IPS-18c (cell line): ENCODE measurements around the gene MRAP.

ENCODE experiments used
- H3K4me3 ChIP-seq: 2 replicates; pipeline ENCODE4 v1.7.0; 2013; ENCODE audit warnings: low read depth, mild to moderate bottlenecking, low read length, moderate library complexity; ENCODE audit not compliant: insufficient read depth
- H3K9me3 ChIP-seq: one replicate; pipeline ENCODE4 v1.6.1; 2013; ENCODE audit warnings: mild to moderate bottlenecking, low read length, moderate library complexity; ENCODE audit not compliant: control insufficient read depth, insufficient read depth

The MRAP gene

DNA sequence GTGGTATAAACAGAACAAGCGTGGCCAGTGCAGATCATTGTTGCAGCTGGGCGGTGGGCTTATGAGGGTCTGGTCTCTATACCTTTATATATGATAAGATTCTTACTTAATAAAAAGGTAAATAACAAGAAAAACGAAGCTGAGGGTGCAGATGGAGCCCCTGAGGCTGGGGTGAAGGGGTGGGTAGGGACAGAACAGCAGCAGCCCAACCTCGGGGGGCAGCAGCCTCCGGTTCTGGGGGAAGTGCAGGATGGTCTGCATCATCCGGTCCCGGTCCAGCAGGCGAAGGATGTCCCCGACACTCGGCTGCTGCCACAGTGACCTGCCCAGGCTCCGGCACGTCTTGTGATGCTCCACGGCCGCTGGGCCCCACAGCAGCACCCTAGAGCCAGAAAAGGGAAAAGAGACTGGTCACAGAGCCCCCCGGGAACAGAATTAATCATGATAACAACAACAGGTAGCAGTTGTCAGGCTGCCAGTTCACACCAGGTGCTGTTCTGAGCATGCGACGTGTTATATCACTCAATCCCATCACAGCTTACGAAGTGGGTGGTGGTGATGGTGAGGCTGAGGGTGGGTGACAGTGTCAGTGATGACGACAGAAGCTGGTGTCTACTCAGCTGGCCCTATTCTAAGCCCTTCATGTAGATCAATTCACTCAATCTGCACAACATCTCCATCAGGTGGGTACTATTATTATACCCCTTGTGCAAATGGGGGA lies 35.5 kb downstream of the MRAP start:
- Histone ChIP-seq H3K9me3 (no peaks in the 10 kb centered on the region), H3K4me3 (no peak overlapping the region)

DNA sequence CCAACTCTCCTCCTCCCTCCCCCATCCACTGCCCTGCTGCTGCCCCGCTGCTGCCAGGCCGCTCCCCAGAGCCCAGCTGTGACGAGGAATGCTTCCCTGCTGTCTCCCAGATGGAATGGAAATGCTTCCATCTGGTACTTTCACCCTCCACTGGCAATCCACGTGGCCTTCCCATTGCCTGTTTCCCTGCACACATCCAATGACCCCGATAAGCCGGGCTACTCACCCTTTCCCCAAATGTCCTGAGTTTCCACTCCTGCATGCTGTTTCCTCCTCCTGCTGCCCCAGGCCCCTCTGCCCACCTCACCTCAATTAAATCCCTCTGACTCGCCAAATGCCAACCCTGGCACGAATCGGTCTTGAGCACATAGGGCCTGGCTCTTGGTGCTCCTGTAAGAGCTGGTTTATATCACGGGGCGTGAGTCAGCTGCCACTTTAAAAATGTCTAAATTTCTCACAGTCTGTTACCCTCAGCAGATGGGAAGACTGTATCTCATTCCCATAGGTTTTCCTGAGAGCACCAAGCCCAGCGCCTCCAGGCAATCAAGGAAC lies 36.4 kb downstream of the MRAP start:
- Histone ChIP-seq H3K9me3 (no peaks in the 10 kb centered on the region), H3K4me3 (no peak overlapping the region)

DNA sequence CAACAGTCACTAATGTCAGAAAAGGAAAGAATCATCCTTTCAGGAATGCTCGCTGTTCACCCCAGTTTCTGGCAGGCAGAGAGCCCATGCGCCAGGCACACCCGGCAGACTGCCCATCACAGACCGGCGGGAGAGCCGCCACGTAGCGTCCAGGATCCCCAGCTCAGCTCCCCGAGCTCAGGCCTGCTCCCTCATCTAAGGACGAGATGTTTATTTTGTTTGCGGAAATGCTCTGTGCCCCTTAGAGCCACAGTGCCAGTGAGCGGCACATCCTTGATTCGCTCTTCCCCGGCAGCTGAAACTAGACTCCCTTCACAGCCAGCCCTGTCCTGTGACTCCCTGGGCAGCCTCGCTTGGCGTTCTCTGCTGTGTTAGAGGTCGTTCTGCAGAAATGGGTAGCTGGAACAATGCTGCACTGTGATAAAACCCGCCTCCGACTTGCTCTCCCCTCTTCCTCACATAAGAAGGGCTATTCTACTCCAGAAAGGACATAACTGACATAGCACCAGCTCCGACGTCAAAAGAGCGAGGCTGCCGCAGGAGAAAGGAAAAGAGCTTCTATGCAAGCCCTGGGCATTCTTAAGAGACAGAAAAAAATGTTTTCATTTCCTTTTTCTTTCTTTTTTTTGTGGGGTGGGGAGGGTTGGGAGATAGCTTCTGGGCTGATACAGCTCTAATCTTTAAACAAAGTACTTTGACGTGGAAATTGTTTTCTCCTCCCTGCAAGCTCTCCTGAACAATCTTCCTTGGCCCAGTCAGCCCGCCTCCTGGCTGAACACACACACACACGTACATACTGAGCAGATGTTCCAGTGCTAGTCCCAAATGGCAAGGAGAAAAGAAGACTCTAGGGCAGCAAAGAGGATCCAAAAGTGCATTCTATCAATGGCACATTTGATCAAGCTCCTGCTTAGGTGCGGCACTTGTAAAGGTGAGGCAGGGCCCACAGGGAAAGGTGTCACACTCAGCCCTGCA lies 37.2 kb downstream of the MRAP start:
- no peak overlapping the region for H3K4me3 ChIP-seq
- H3K9me3 ChIP-seq, result no peaks in the 10 kb centered on the region

DNA sequence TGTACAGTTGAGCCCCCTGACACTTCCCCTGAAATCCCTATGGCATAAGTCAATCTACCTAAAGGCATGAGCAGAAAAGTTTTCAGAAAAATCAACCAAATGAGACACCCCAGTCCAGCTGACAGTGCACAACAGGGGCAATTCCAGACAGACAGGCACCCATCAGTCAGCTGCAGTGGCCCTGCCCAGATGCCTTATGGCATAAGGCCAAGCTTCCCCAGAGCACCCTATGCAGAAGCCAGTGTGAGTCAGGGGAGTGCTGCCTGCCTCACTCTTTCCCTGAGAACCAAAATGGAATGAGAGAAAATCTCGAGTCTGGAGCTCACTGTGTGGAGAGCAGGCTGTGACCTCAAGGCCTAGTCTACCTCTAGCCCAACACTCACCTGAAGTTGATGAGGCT lies 38.1 kb downstream of the MRAP start:
- Histone ChIP-seq H3K4me3 (no peak overlapping the region), H3K9me3 (no peaks in the 10 kb centered on the region)

GRCh38 chr21:32337206-32337605 lies 38.6 kb downstream of the MRAP start:
- Histone ChIP-seq H3K9me3 (no peaks in the 10 kb centered on the region), H3K4me3 (no peak overlapping the region)

DNA sequence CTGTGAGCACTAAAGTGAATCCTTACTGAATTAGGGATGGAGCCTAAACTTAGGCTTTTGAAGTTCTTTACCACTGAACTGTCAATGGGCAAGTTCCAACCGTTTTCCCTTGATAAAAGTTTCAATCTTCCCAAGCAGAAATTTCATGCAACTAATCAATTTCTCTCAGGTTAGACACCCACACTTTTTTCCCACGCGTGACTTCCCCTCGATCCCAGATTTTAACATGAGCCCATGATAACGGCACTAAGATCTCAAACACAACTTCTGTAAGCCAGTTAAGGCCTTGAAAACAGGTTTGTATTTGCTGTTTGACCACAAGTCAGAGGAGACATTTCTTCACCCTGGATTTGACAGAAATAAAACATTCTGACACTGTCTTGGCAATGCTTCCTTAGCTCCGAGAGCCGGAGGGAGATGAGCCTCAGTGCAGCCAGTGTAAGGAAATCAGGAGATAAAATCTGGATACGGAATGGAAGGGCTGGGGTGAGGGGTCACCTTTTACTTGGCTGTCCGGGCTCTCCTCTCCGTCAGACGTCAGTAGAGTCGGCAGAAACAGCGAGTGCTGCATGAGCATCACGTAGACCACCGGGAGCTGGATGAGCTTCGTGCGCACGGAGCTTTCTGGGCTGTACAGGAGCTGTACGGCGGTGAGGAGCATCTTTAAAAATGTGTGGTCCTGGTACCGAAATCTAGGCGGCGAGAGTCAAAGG lies 39.7 kb downstream of the MRAP start:
- Histone ChIP-seq H3K9me3 (no peaks in the 10 kb centered on the region), H3K4me3 (no peak overlapping the region)

- no peak overlapping the region for H3K4me3 ChIP-seq
- peaks cover 1% of the 10 kb centered on the region for H3K9me3 ChIP-seq
These were observed 42.5 kb downstream of the MRAP start for GRCh38 chr21:32340863-32341848.

- H3K9me3 ChIP-seq, result peaks cover 2% of the 10 kb centered on the region
These were observed 48.3 kb downstream of the MRAP start for GRCh38 chr21:32346951-32347350.

DNA sequence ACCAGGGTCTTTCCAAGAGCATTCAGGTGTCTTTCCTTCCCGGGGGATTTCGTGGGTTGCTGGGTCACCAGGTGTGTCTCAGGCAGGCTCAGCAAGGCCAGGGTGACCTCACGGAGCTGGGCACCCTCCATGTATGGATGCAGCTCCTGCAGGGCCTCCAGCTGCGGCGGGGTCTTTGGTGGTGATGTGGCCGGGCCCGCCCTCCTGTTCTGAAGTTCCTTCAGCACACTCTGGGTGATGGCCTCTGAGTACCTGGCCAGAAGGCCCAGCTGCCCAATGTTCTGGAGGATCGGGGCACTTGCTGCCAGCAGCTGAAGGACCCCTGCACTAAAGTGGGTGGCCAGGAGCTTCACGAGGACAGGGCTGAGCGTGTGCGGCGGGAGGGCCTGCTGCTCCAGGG lies 48.7 kb downstream of the MRAP start:
- Histone ChIP-seq H3K9me3 (peaks cover 2% of the 10 kb centered on the region), H3K4me3 (no peak overlapping the region)

More at GRCh38 chr21:32346951-32347350, 48.3 kb downstream of the MRAP start:
- no peak overlapping the region for H3K4me3 ChIP-seq

DNA sequence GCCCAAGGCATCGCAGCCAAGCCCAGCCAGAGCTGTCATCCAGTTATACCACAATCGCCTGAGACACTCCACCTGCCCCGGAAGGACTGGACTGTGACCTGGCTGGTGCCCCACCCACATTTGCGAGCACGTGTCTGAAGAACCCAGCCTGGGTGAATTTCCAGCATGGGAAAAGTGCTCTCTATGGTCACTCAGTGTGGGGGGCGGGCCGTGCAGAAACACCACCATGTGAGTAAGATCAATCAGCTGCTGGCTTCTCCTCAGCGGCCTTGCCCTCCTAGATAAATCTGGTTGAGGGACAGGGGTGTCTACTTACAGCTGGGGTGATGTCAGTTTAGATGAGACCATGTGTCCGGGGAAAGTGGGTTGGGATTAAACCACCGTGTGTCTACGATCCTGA lies 49.3 kb downstream of the MRAP start:
- Histone ChIP-seq H3K9me3 (peaks cover 2% of the 10 kb centered on the region), H3K4me3 (no peak overlapping the region)

DNA sequence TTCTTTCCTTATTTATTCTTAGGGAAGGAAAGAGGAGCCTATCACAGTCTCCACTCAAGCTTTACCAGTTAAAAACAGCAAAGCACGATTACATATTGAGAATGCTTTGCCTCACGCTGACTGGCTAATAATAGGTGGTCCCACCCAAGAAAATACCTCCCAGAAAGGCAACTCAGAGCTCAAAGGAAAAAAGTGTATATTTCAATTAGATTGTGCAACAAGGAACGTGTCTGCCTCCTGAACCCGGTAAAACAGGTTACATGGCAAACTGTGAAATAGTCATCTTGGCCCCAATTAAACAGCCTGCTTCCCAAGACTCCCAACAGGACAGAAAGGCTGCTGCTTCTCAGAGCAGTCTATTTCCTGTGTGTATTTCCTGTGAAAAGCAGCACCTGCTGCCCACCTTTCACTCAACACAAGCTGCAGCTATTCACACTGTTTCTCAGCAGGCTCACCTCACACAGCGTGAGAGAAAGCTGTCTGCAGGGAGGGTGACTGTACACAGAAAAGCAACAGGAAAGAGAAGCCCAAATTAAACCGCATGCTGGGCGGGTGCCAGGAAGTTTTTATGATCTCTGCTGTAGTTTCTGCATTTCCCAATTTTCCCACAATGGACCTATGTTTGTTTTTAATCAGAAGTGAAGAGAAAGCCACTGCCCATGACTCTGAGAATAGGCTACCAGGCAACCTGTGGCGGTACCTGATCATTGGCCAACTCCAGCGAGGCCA lies 50.1 kb downstream of the MRAP start:
- H3K9me3 ChIP-seq, result peaks cover 2% of the 10 kb centered on the region
- no peak overlapping the region for H3K4me3 ChIP-seq

DNA sequence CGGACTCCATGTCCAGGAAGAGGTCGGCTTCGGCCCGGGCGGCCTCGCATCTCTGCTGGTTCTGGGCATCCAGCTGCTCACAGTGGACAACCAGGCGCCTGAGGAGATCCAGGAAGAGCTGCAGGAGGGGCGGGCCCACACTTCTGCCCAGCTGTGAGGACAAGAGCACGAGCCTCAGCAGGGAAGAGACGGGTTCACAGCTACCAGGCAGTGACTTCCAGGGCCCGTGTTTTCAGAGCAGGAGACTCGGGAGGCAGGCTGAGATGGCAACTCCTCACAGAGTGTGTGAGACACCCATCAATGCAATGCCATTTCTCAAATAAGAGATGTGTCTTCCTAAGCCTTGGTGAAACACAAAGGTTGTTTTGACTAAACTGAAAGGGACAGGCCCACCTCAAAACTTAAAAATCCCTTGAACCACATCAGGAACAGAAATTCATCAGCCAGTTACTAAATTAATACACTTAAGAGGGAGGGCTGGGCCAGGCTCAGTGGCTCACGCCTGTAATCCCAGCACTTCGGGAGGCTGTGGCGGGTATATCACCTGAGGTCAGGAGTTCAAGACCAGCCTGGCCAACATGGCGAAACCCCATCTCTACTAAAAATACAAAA lies 50.8 kb downstream of the MRAP start:
- H3K4me3 ChIP-seq, result no peak overlapping the region
- H3K9me3 ChIP-seq, result peaks cover 2% of the 10 kb centered on the region

GRCh38 chr21:32350211-32350980 lies 51.7 kb downstream of the MRAP start:
- no peak overlapping the region for H3K4me3 ChIP-seq
- H3K9me3 ChIP-seq, result peaks cover 2% of the 10 kb centered on the region

DNA sequence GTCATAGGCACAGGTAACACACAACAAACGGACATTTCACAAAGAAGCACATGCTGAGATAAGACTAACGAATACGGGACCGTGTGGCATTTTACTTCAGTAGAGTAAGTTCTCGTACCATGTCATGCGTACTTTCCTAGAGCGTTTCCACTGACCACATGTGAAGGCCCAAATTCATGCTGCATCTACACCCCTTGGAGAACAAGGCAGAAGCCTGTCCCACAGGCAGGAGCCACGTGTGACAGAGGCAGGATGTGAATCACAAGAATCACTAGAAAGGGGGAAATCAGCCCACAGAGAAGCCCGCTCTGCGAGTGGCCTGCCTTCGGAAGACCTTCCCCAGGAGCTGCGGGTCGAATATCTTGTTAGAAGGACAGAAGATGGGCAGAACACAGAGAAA lies 52.3 kb downstream of the MRAP start:
- H3K9me3 ChIP-seq, result peaks cover 2% of the 10 kb centered on the region

GRCh38 chr21:32351428-32351827 lies 52.8 kb downstream of the MRAP start:
- no peak overlapping the region for H3K4me3 ChIP-seq
- no peaks in the 10 kb centered on the region for H3K9me3 ChIP-seq

More for the DNA sequence above, 52.3 kb downstream of the MRAP start:
- no peak overlapping the region for H3K4me3 ChIP-seq
